ENCODE data around the gene CENPVL2.
"Not testable (repeated sequence)": the region's sequence is repeated elsewhere in the genome, so short reads cannot be mapped to it uniquely, and the experiment has no call there.

The CENPVL2 gene

DNA sequence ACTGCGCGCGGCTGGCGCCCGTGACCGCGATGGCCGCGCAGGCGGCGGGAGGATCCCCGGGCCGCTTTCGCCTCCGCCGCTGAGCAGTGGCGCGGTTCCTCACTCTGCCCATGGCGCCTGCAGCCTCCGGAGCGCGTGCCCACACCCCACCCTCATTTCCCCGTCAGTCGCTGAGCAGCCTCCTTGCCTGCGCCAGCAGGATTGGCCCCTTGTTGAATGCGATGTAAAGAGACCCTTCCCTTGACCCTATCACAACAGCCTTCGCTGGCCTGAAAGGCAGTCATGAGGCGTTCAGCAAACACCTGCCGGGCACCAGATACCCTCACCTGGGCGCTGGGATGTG lies at the start of gene CENPVL2:
TSS of gene CENPVL2 (minus strand) at position 112 of the 343 bp plus-strand sequence. CDS start at position 112, 0 bp downstream.
- not testable (repeated sequence) for H4K20me1 ChIP-seq (ENCODE audit: insufficient read depth, low read length, poor library complexity, severe bottlenecking); H3K36me3 ChIP-seq (ENCODE audit: insufficient read depth, low read length); H2AFZ ChIP-seq (ENCODE audit: low read length); H3K4me2 ChIP-seq (ENCODE audit: low read depth, low read length, poor library complexity, severe bottlenecking); H3K79me2 ChIP-seq (ENCODE audit: insufficient read depth, low read length); H3K4me1 ChIP-seq (ENCODE audit: insufficient read depth, low read length, poor library complexity, severe bottlenecking); H3K4me3 ChIP-seq (ENCODE audit: low read length, poor library complexity, severe bottlenecking); H3K9me2 ChIP-seq (replicated peaks; ENCODE audit: low read depth, low read length); H3K27me3 ChIP-seq (ENCODE audit: insufficient read depth, low read length, poor library complexity, severe bottlenecking); H3K9ac ChIP-seq (ENCODE audit: low read depth, low read length, poor library complexity, severe bottlenecking); H3K9me3 ChIP-seq (ENCODE audit: insufficient read depth, low read depth, low read length); H3F3A ChIP-seq (ENCODE audit: low read depth)

DNA sequence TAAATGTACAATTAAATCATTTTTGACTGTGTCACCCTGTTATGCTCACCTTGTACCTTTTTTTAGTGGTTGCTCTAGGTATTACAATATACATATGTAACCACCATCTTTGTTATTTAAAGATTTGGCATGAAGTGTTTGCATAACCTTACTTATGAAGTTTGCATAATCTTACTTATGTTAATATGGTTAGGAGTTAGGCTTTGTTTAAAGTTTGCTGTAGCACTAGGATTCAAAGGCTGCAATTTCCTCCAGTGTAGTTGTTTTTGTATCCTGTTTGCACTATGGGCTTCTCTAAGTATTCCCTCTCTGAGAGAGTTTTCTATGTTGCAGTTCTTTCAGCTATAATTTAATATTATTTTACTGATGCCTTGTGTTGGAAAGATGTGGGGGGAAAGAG lies 45.6 kb upstream of the CENPVL2 start:
- no peak overlapping the region for H2AFZ ChIP-seq (ENCODE audit: low read length)
- no peak overlapping the region for H3K4me2 ChIP-seq (ENCODE audit: low read depth, low read length, poor library complexity, severe bottlenecking)

DNA sequence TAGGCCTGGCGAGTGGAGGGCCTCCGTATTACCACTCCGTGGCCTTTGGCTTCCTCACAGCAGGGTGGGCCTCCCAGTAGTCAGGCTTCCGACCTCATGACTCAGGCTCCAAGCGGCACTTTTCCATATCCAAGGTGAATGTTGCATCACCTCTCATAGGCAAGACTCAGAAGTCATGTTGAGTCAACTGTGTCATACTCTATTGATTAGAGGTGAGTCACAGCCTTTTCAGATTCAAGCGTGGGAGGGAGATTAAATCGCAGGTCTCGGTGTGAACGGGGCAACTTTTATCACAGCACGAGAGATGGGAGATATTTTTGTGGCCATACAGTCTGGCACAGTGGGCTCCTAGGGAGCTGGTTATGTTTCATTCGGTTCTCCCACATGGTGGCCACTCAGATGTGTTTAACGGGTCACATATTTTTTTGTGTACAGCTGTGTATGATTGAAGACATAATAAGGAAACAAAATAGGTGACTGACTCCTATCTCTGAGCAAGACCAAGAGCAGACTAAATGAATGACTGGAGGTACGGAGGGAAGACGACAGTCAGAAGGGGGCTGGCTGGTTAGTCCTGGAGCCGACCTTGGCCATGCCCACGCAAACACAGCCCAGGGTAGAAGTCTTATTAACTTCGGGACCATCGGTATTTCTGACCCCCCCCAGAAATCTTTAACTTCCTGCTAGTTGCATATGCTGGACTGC lies 30.5 kb upstream of the CENPVL2 start:
- H3K4me3 ChIP-seq (ENCODE audit: low read length, poor library complexity, severe bottlenecking); H4K20me1 ChIP-seq (ENCODE audit: insufficient read depth, low read length, poor library complexity, severe bottlenecking); H3F3A ChIP-seq (ENCODE audit: low read depth); H3K4me2 ChIP-seq (ENCODE audit: low read depth, low read length, poor library complexity, severe bottlenecking); H3K9me3 ChIP-seq (ENCODE audit: insufficient read depth, low read depth, low read length); H3K36me3 ChIP-seq (ENCODE audit: insufficient read depth, low read length); H3K9me2 ChIP-seq (replicated peaks; ENCODE audit: low read depth, low read length); H3K9ac ChIP-seq (ENCODE audit: low read depth, low read length, poor library complexity, severe bottlenecking); H3K27me3 ChIP-seq (ENCODE audit: insufficient read depth, low read length, poor library complexity, severe bottlenecking); H3K79me2 ChIP-seq (ENCODE audit: insufficient read depth, low read length); H3K4me1 ChIP-seq (ENCODE audit: insufficient read depth, low read length, poor library complexity, severe bottlenecking); H2AFZ ChIP-seq (ENCODE audit: low read length): not testable (repeated sequence)

More for the DNA sequence above, 45.6 kb upstream of the CENPVL2 start:
- H3K9ac ChIP-seq (ENCODE audit: low read depth, low read length, poor library complexity, severe bottlenecking), result no peak overlapping the region
- H3K27me3 ChIP-seq (ENCODE audit: insufficient read depth, low read length, poor library complexity, severe bottlenecking), result peaks cover under 1% of the 10 kb centered on the region
- no peaks in the 10 kb centered on the region for H3K36me3 ChIP-seq (ENCODE audit: insufficient read depth, low read length)
- no peaks in the 10 kb centered on the region for H3K9me2 ChIP-seq (replicated peaks; ENCODE audit: low read depth, low read length)
- H3F3A ChIP-seq (ENCODE audit: low read depth), result no peaks in the 10 kb centered on the region
- no peaks in the 10 kb centered on the region for H4K20me1 ChIP-seq (ENCODE audit: insufficient read depth, low read length, poor library complexity, severe bottlenecking)
- no peaks in the 10 kb centered on the region for H3K9me3 ChIP-seq (ENCODE audit: insufficient read depth, low read depth, low read length)
- no peaks in the 10 kb centered on the region for H3K4me1 ChIP-seq (ENCODE audit: insufficient read depth, low read length, poor library complexity, severe bottlenecking)
- H3K4me3 ChIP-seq (ENCODE audit: low read length, poor library complexity, severe bottlenecking), result no peak overlapping the region
- H3K79me2 ChIP-seq (ENCODE audit: insufficient read depth, low read length), result no peaks in the 10 kb centered on the region
- TF ChIP-seq, protein P1, sequence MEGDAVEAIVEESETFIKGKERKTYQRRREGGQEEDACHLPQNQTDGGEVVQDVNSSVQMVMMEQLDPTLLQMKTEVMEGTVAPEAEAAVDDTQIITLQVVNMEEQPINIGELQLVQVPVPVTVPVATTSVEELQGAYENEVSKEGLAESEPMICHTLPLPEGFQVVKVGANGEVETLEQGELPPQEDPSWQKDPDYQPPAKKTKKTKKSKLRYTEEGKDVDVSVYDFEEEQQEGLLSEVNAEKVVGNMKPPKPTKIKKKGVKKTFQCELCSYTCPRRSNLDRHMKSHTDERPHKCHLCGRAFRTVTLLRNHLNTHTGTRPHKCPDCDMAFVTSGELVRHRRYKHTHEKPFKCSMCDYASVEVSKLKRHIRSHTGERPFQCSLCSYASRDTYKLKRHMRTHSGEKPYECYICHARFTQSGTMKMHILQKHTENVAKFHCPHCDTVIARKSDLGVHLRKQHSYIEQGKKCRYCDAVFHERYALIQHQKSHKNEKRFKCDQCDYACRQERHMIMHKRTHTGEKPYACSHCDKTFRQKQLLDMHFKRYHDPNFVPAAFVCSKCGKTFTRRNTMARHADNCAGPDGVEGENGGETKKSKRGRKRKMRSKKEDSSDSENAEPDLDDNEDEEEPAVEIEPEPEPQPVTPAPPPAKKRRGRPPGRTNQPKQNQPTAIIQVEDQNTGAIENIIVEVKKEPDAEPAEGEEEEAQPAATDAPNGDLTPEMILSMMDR (conservative IDR thresholded peaks at IDR 0.05; ENCODE audit: low read length), result no peak
- no peak for TF ChIP-seq EZH2phosphoT487 (IDR thresholded peaks at IDR 0.05; ENCODE audit: borderline replicate concordance)

DNA sequence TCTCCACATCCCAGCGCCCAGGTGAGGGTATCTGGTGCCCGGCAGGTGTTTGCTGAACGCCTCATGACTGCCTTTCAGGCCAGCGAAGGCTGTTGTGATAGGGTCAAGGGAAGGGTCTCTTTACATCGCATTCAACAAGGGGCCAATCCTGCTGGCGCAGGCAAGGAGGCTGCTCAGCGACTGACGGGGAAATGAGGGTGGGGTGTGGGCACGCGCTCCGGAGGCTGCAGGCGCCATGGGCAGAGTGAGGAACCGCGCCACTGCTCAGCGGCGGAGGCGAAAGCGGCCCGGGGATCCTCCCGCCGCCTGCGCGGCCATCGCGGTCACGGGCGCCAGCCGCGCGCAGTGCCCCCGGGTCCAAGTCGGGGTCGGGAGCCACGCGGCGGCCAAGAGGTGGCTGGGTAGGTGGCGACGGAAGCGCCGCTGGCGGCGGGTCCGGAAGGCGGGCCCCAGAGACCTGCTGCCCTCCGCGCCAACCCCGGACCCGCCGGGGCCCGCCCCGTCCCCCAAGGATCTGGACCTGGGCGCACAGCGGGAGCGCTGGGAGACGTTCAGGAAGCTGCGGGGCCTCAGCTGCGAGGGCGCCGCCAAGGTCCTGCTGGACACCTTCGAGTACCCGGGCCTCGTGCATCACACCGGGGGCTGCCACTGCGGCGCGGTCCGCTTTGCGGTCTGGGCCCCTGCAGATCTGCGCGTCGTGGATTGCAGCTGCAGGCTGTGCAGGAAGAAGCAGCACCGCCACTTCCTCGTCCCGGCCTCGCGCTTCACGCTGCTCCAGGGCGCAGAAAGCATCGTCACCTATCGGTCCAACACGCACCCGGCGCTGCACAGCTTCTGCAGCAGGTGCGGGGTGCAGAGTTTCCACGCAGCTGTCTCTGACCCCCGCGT lies 27.9 kb upstream of the CENPVL2 start, which contains the start of gene CENPVL1:
TSS of gene CENPVL1 (plus strand) at position 236 of the 888 bp plus-strand sequence. CDS start at position 236, 0 bp downstream.
- H3K9ac ChIP-seq (ENCODE audit: low read depth, low read length, poor library complexity, severe bottlenecking); H3K9me3 ChIP-seq (ENCODE audit: insufficient read depth, low read depth, low read length): not testable (repeated sequence)

More for the DNA sequence above, 27.9 kb upstream of the CENPVL2 start, which contains the start of gene CENPVL1:
- H3K36me3 ChIP-seq (ENCODE audit: insufficient read depth, low read length); H2AFZ ChIP-seq (ENCODE audit: low read length); H3K27me3 ChIP-seq (ENCODE audit: insufficient read depth, low read length, poor library complexity, severe bottlenecking); H4K20me1 ChIP-seq (ENCODE audit: insufficient read depth, low read length, poor library complexity, severe bottlenecking); H3K9me2 ChIP-seq (replicated peaks; ENCODE audit: low read depth, low read length); H3K79me2 ChIP-seq (ENCODE audit: insufficient read depth, low read length); H3F3A ChIP-seq (ENCODE audit: low read depth); H3K4me2 ChIP-seq (ENCODE audit: low read depth, low read length, poor library complexity, severe bottlenecking); H3K4me1 ChIP-seq (ENCODE audit: insufficient read depth, low read length, poor library complexity, severe bottlenecking); H3K4me3 ChIP-seq (ENCODE audit: low read length, poor library complexity, severe bottlenecking): not testable (repeated sequence)

Data from Loucy (cell line).